ENCODE measurements around the gene CNTN5. TPM values are rescaled to one million over a fixed set of nuclear protein-coding genes. Genes with fewer than 3 reads are reported as not detected.
"Not testable (repeated sequence)": the region's sequence is repeated elsewhere in the genome, so short reads cannot be mapped to it uniquely, and the experiment has no call there.

Gene CNTN5
- total RNA-seq, 2 experiments from 2014 or later: not detected

- Mint-ChIP-seq H3K4me1 (ENCODE audit: low read depth) (no peaks in the 10 kb centered on the region), H3K27me3 (no peaks in the 10 kb centered on the region), H3K36me3 (ENCODE audit: low read depth) (no peaks in the 10 kb centered on the region), H3K9me3 (peaks cover 11% of the 10 kb centered on the region), H3K27ac (no peak overlapping the region), H3K4me3 (no peak overlapping the region)
- ChIA-PET CTCF (no interaction called here), POLR2A (no interaction called here)
- no peak for TF ChIP-seq CTCF (IDR thresholded peaks at IDR 0.05)
- intact Hi-C loops (cut with micrococcal nuclease): no loop called here
- ATAC-seq (no peak), DNase-seq (no peak)
Observed at GRCh38 chr11:100235085-100235484, 1214.3 kb downstream of the CNTN5 start.

- CTCF ChIA-PET: no interaction called here
- TF ChIP-seq CTCF (IDR thresholded peaks at IDR 0.05): no peak
- no peaks in the 10 kb centered on the region for H3K36me3 Mint-ChIP-seq (ENCODE audit: low read depth)
- no peaks in the 10 kb centered on the region for H3K4me1 Mint-ChIP-seq (ENCODE audit: low read depth)
- H3K4me3 Mint-ChIP-seq: no peak overlapping the region
- H3K27me3 Mint-ChIP-seq: no peaks in the 10 kb centered on the region
- no peak overlapping the region for H3K27ac Mint-ChIP-seq
- POLR2A ChIA-PET: no interaction called here
- DNase-seq (no peak), ATAC-seq (no peak)
- H3K9me3 Mint-ChIP-seq: peaks cover 3% of the 10 kb centered on the region
- intact Hi-C loops (cut with micrococcal nuclease): no loop called here
Observed at GRCh38 chr11:100240025-100240539, 1219.3 kb downstream of the CNTN5 start.

GRCh38 chr11:100247704-100248103 lies 1227.0 kb downstream of the CNTN5 start:
- CTCF ChIA-PET: no interaction called here
- no peak for ATAC-seq
- no peak for TF ChIP-seq CTCF (IDR thresholded peaks at IDR 0.05)
- H3K4me3 Mint-ChIP-seq: no peak overlapping the region
- POLR2A ChIA-PET: no interaction called here
- intact Hi-C loops (cut with micrococcal nuclease): no loop called here
- H3K27me3 Mint-ChIP-seq: no peaks in the 10 kb centered on the region
- no peak for DNase-seq
- no peaks in the 10 kb centered on the region for H3K4me1 Mint-ChIP-seq (ENCODE audit: low read depth)
- H3K36me3 Mint-ChIP-seq (ENCODE audit: low read depth): no peaks in the 10 kb centered on the region
- H3K27ac Mint-ChIP-seq: no peak overlapping the region
- H3K9me3 Mint-ChIP-seq: peaks cover 1% of the 10 kb centered on the region

- DNase-seq; H3K27me3 Mint-ChIP-seq; H3K4me3 Mint-ChIP-seq; H3K36me3 Mint-ChIP-seq (ENCODE audit: low read depth); ATAC-seq; intact Hi-C loops (cut with micrococcal nuclease); H3K4me1 Mint-ChIP-seq (ENCODE audit: low read depth); H3K27ac Mint-ChIP-seq; POLR2A ChIA-PET: not testable (repeated sequence)
- peaks cover 16% of the 10 kb centered on the region for H3K9me3 Mint-ChIP-seq
- CTCF ChIA-PET: interaction anchor here (0.6 kb wide), 1 partner anchor 349 kb away, joined by 3 read pairs; no protein-coding TSS in a partner anchor
Observed at GRCh38 chr11:100257238-100257803, 1236.6 kb downstream of the CNTN5 start.

GRCh38 chr11:100269516-100269915 lies 1248.8 kb downstream of the CNTN5 start:
- H3K36me3 Mint-ChIP-seq (ENCODE audit: low read depth): no peaks in the 10 kb centered on the region
- DNase-seq (no peak), ATAC-seq (no peak)
- intact Hi-C loops (cut with micrococcal nuclease): no loop called here
- no peaks in the 10 kb centered on the region for H3K27me3 Mint-ChIP-seq
- TF ChIP-seq CTCF (IDR thresholded peaks at IDR 0.05): no peak
- peaks cover 20% of the 10 kb centered on the region for H3K9me3 Mint-ChIP-seq
- no peak overlapping the region for H3K4me3 Mint-ChIP-seq
- ChIA-PET CTCF (no interaction called here), POLR2A (no interaction called here)
- no peaks in the 10 kb centered on the region for H3K4me1 Mint-ChIP-seq (ENCODE audit: low read depth)
- no peak overlapping the region for H3K27ac Mint-ChIP-seq

Measured in activated CD8-positive, alpha-beta T cell treated with anti-CD3 and anti-CD28 coated beads for 36 hours (primary cell).